Hematopoietic multipotent progenitor cell (in vitro differentiated cells): ENCODE measurements around the gene SLC25A44. TPM values are rescaled to one million over a fixed set of nuclear protein-coding genes. Genes with fewer than 3 reads are reported as not detected.

ENCODE experiments used
- small RNA-seq: library from RNA; depleted of rRNA; stranded (forward); fragments of <200 nt; gene quantifications from one replicate; pipeline ENCODE3, GENCODE V24; 2012
- total RNA-seq: library from RNA; depleted of rRNA; stranded (reverse); fragments of >200 nt; gene quantifications from one replicate; pipeline ENCODE4 v1.2.3, GENCODE V29; 2012

SLC25A44 gene
- total RNA-seq, 1 donor = 13.2 TPM

Small RNAs within 50 kb of the gene (small RNA-seq; reads per million reads assigned to genes)
- gene RF00568 = not detected

Other genes starting within 250 kb of the SLC25A44 start
- gene ARHGEF2, start 215.6 kb upstream of the SLC25A44 start, total RNA-seq = 291 TPM
- 713 TPM for gene SSR2, start 173.2 kb upstream of the SLC25A44 start, total RNA-seq
- 17.5 TPM for gene UBQLN4, start 140.3 kb upstream of the SLC25A44 start, total RNA-seq
- gene LAMTOR2, start 139.3 kb upstream of the SLC25A44 start, total RNA-seq = 68.1 TPM
- gene RAB25, start 132.9 kb upstream of the SLC25A44 start, total RNA-seq = under 0.01 TPM
- gene MEX3A, start 111.6 kb upstream of the SLC25A44 start, total RNA-seq = 3.2 TPM
- 280 TPM for gene LMNA, start 79.4 kb upstream of the SLC25A44 start, total RNA-seq
- 15.1 TPM for gene SEMA4A, start 40.5 kb upstream of the SLC25A44 start, total RNA-seq
- 103 TPM for gene PMF1, start 18.9 kb downstream of the SLC25A44 start, total RNA-seq
- 1.9 TPM for gene BGLAP, start 48.1 kb downstream of the SLC25A44 start, total RNA-seq
- gene PAQR6, start 54.0 kb downstream of the SLC25A44 start, total RNA-seq = 2.2 TPM
- gene SMG5, start 88.7 kb downstream of the SLC25A44 start, total RNA-seq = 52.5 TPM
- gene TMEM79, start 90.2 kb downstream of the SLC25A44 start, total RNA-seq = 4.8 TPM
- gene GLMP, start 101.6 kb downstream of the SLC25A44 start, total RNA-seq = 50.1 TPM
- gene VHLL, start 105.2 kb downstream of the SLC25A44 start, total RNA-seq = not detected
- gene CCT3, start 144.2 kb downstream of the SLC25A44 start, total RNA-seq = 353 TPM
- not detected for gene TSACC, start 144.4 kb downstream of the SLC25A44 start, total RNA-seq
- gene RHBG, start 175.1 kb downstream of the SLC25A44 start, total RNA-seq = not detected